Hepatocyte (in vitro differentiated cells): ENCODE measurements around the gene FMNL2.

Experiments
- CTCF ChIP-seq: fragments of 200-600 bp; sonication (generic); IDR thresholded peaks from 2 replicates; pipeline ENCODE4 v1.5.1; 2016; ENCODE audit warnings: antibody characterized with exemption, mild to moderate bottlenecking; ENCODE audit not compliant: poor library complexity
- EZH2 ChIP-seq: fragments of 200-600 bp; sonication (generic); IDR thresholded peaks from 2 replicates; pipeline ENCODE4 v1.6.1; 2016; ENCODE audit warnings: antibody characterized with exemption, mild to moderate bottlenecking, borderline replicate concordance
- EZH2phosphoT487 ChIP-seq: fragments of 200-600 bp; sonication (generic); IDR thresholded peaks from one replicate; pipeline ENCODE4 v1.6.1; 2018; ENCODE audit warnings: antibody characterized with exemption, mild to moderate bottlenecking, low read depth, moderate library complexity; ENCODE audit not compliant: unreplicated experiment, severe bottlenecking

GRCh38 chr2:152336854-152337510 is 2.0 kb downstream of the FMNL2 start:
- TF ChIP-seq CTCF (no peak), EZH2 (no peak), EZH2phosphoT487 (no peak)
